SK-N-SH (cell line): ENCODE measurements around the gene LMNB1.
A peak's percentile ranks its signal among the peaks of the same experiment; 100 is the strongest.

ENCODE experiments used
- ELF1 ChIP-seq: IDR thresholded peaks from 2 replicates; pipeline ENCODE4 v1.4.0; 2012
- EZH2phosphoT487 ChIP-seq: fragments of 200-600 bp; sonication (generic); IDR thresholded peaks from 2 replicates; pipeline ENCODE4 v1.6.1; 2017; ENCODE audit warnings: low read depth, mixed run types, mild to moderate bottlenecking, antibody characterized with exemption, moderate library complexity, borderline replicate concordance
- PBX3 ChIP-seq: IDR thresholded peaks from 2 replicates; pipeline ENCODE4; 2012
- POLR2AphosphoS5 ChIP-seq: IDR thresholded peaks from 2 replicates; pipeline ENCODE4 v1.6.1; 2012; ENCODE audit warnings: low read depth, low read length
- TCF12 ChIP-seq: IDR thresholded peaks from 2 replicates; pipeline ENCODE4 v1.4.0; 2012
- YY1 ChIP-seq: IDR thresholded peaks from 2 replicates; pipeline ENCODE4 v1.4.0; 2012; ENCODE audit warnings: low read depth, mild to moderate bottlenecking
- ZBTB33 ChIP-seq: IDR thresholded peaks from 2 replicates; pipeline ENCODE4 v1.4.0; 2012; ENCODE audit warnings: low read depth, borderline replicate concordance
- TF ChIP-seq, protein P1 (sequence below): fragments of 200-600 bp; sonication (generic); IDR thresholded peaks from 2 replicates; pipeline ENCODE4 v1.6.1; 2017; ENCODE audit warnings: antibody characterized with exemption, mild to moderate bottlenecking, moderate library complexity
- TF ChIP-seq, protein P2 (sequence below): IDR thresholded peaks from 2 replicates; pipeline ENCODE4 v1.6.1; 2012; ENCODE audit warnings: mild to moderate bottlenecking, low read depth, low read length, moderate library complexity

DNA sequence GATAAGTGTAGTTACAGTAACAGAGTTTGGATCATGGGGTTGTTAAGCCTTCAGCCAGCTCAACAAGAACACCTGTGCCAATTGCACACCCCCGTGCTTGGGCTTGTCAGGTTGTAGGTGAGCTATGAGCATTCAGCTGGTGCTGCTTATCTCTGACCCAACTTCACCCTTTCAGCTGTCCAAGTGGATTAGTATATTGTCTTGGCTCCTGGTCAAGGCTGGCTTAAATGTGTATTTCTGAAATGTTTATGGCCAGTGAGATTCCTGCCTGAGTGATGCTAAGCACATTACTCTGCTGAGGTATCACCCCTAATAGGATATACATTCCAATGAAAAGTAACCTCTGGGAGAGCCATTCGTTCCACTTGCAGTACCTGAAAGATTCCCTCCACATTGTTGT, 44.2 kb upstream of the LMNB1 start:
- TF ChIP-seq, protein P1, sequence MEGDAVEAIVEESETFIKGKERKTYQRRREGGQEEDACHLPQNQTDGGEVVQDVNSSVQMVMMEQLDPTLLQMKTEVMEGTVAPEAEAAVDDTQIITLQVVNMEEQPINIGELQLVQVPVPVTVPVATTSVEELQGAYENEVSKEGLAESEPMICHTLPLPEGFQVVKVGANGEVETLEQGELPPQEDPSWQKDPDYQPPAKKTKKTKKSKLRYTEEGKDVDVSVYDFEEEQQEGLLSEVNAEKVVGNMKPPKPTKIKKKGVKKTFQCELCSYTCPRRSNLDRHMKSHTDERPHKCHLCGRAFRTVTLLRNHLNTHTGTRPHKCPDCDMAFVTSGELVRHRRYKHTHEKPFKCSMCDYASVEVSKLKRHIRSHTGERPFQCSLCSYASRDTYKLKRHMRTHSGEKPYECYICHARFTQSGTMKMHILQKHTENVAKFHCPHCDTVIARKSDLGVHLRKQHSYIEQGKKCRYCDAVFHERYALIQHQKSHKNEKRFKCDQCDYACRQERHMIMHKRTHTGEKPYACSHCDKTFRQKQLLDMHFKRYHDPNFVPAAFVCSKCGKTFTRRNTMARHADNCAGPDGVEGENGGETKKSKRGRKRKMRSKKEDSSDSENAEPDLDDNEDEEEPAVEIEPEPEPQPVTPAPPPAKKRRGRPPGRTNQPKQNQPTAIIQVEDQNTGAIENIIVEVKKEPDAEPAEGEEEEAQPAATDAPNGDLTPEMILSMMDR = no peak
- TF ChIP-seq POLR2AphosphoS5 = no peak
- TF ChIP-seq, protein P2, sequence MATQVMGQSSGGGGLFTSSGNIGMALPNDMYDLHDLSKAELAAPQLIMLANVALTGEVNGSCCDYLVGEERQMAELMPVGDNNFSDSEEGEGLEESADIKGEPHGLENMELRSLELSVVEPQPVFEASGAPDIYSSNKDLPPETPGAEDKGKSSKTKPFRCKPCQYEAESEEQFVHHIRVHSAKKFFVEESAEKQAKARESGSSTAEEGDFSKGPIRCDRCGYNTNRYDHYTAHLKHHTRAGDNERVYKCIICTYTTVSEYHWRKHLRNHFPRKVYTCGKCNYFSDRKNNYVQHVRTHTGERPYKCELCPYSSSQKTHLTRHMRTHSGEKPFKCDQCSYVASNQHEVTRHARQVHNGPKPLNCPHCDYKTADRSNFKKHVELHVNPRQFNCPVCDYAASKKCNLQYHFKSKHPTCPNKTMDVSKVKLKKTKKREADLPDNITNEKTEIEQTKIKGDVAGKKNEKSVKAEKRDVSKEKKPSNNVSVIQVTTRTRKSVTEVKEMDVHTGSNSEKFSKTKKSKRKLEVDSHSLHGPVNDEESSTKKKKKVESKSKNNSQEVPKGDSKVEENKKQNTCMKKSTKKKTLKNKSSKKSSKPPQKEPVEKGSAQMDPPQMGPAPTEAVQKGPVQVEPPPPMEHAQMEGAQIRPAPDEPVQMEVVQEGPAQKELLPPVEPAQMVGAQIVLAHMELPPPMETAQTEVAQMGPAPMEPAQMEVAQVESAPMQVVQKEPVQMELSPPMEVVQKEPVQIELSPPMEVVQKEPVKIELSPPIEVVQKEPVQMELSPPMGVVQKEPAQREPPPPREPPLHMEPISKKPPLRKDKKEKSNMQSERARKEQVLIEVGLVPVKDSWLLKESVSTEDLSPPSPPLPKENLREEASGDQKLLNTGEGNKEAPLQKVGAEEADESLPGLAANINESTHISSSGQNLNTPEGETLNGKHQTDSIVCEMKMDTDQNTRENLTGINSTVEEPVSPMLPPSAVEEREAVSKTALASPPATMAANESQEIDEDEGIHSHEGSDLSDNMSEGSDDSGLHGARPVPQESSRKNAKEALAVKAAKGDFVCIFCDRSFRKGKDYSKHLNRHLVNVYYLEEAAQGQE = no peak
- TF ChIP-seq EZH2phosphoT487 = no peak
- TF ChIP-seq ELF1 = no peak
- no peak for TF ChIP-seq YY1
- TF ChIP-seq ZBTB33 = no peak
- peak; percentile 21; the same call in 1 of the 2 replicates for TF ChIP-seq TCF12
- TF ChIP-seq PBX3 = peak; percentile 42; the same call in 1 of the 2 replicates
